ENCODE measurements around the gene ULBP1. TPM values are rescaled to one million over a fixed set of nuclear protein-coding genes. Genes with fewer than 3 reads are reported as not detected.

ULBP1 gene
- 0.53 to 0.99 TPM (median 0.79 TPM) in 5 replicates for total RNA-seq (2022; extraction: Qiagen RNA extraction; ENCODE audit: low read depth)

GRCh38 chr6:149963462-149964307, at the start of gene ULBP1:
TSS of gene ULBP1 (plus strand) at chr6:149963943. CDS start at chr6:149964050, 107 bp downstream.

GRCh38 chr6:149922642-149923326, 41.0 kb upstream of the ULBP1 start, which contains the start of gene RAET1G:
TSS of gene RAET1G (minus strand) at chr6:149923121. CDS start at chr6:149923010, 111 bp downstream.

GRCh38 chr6:149941583-149942460, 21.9 kb upstream of the ULBP1 start, which contains the start of gene ULBP2:
TSS of gene ULBP2 (plus strand) at chr6:149942014. CDS start at chr6:149942073, 59 bp downstream.

Other genes with a start within 250 kb of the ULBP1 start
- gene LATS1, start 245.8 kb upstream of the ULBP1 start, total RNA-seq (2022; extraction: Qiagen RNA extraction; ENCODE audit: low read depth), result 4.9 to 9.4 TPM (median 7.5 TPM) in 5 replicates
- gene NUP43, start 217.4 kb upstream of the ULBP1 start, total RNA-seq (2022; extraction: Qiagen RNA extraction; ENCODE audit: low read depth), result 12.0 to 16.2 TPM (median 14.4 TPM) in 5 replicates
- gene PCMT1, start 214.2 kb upstream of the ULBP1 start, total RNA-seq (2022; extraction: Qiagen RNA extraction; ENCODE audit: low read depth), result 88.5 to 96.9 TPM (median 91.1 TPM) in 5 replicates
- 27.5 to 39.7 TPM (median 36.2 TPM) in 5 replicates for gene LRP11, start 99.6 kb upstream of the ULBP1 start, total RNA-seq (2022; extraction: Qiagen RNA extraction; ENCODE audit: low read depth)
- gene RAET1E, start 65.8 kb upstream of the ULBP1 start, total RNA-seq (2022; extraction: Qiagen RNA extraction; ENCODE audit: low read depth), result 1.8 to 3.8 TPM (median 3.2 TPM) in 5 replicates
- gene RAET1G, start 40.8 kb upstream of the ULBP1 start, total RNA-seq (2022; extraction: Qiagen RNA extraction; ENCODE audit: low read depth), result 7.4 to 12.3 TPM (median 9.8 TPM) in 5 replicates
- gene ULBP2, start 21.9 kb upstream of the ULBP1 start, total RNA-seq (2022; extraction: Qiagen RNA extraction; ENCODE audit: low read depth), result 2.1 to 4.2 TPM (median 3.6 TPM) in 5 replicates
- gene RAET1L, start 61.6 kb downstream of the ULBP1 start, total RNA-seq (2022; extraction: Qiagen RNA extraction; ENCODE audit: low read depth), result 0.43 to 0.93 TPM (median 0.63 TPM) in 5 replicates
- gene ULBP3, start 105.2 kb downstream of the ULBP1 start, total RNA-seq (2022; extraction: Qiagen RNA extraction; ENCODE audit: low read depth), result 2.9 to 4.6 TPM (median 3.7 TPM) in 5 replicates
- gene PPP1R14C, start 179.1 kb downstream of the ULBP1 start, total RNA-seq (2022; extraction: Qiagen RNA extraction; ENCODE audit: low read depth), result 1.5 to 1.9 TPM (median 1.6 TPM) in 5 replicates

All from A549 treated with GW870086 at 1 μM for 4 hours (cell line).